Measurements from ENCODE around the gene CARNS1.
"Not testable (repeated sequence)": the region's sequence is repeated elsewhere in the genome, so short reads cannot be mapped to it uniquely, and the experiment has no call there.

CARNS1 gene

GRCh38 chr11:67448220-67448609, 32.7 kb downstream of the CARNS1 start:
- FAIRE-seq = no peak

DNA sequence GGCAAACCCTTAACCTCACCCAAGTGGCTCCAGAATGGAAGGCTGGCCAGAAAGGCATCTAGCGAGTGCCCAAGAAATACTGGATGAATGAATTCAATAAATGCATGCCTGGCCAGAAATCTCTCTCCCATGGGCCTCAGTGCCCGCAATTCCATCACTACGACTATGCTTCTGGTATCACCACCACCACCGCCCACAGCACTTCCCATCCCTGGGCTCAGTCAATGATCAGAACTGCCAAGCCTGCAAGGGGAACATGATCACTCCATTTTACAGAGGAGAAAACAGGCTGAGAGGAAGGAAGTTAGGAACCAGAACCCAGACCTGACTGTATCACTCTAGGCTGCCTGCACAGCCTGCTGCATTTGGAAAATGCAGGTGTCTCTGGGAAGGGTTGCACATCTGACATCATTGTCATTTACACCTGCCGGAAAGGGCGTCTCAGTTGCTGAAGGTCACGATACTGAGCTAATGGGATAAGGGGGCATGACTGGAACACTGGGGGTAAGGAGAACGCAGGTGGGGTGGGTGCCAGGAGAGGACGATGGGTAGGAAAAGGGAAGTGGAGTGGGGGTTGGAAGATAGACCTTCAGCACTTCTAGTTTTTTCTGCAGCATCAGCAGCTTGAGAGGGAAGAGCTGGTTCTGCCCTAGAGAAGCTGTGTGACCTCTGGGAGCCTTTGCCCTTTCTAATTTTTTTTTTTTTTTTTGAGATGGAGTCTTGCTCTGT, 33.8 kb downstream of the CARNS1 start:
- FAIRE-seq = no peak

GRCh38 chr11:67450796-67451657, 35.5 kb downstream of the CARNS1 start:
- no peak for FAIRE-seq

GRCh38 chr11:67451658-67451976, 36.1 kb downstream of the CARNS1 start:
- FAIRE-seq = no peak

- FAIRE-seq = no peak
Observed at GRCh38 chr11:67452141-67452952, 36.9 kb downstream of the CARNS1 start, which contains the start of gene GPR152. Gene GPR152 (minus strand): TSS chr11:67452729. CDS start chr11:67452724, 5 bp downstream.

DNA sequence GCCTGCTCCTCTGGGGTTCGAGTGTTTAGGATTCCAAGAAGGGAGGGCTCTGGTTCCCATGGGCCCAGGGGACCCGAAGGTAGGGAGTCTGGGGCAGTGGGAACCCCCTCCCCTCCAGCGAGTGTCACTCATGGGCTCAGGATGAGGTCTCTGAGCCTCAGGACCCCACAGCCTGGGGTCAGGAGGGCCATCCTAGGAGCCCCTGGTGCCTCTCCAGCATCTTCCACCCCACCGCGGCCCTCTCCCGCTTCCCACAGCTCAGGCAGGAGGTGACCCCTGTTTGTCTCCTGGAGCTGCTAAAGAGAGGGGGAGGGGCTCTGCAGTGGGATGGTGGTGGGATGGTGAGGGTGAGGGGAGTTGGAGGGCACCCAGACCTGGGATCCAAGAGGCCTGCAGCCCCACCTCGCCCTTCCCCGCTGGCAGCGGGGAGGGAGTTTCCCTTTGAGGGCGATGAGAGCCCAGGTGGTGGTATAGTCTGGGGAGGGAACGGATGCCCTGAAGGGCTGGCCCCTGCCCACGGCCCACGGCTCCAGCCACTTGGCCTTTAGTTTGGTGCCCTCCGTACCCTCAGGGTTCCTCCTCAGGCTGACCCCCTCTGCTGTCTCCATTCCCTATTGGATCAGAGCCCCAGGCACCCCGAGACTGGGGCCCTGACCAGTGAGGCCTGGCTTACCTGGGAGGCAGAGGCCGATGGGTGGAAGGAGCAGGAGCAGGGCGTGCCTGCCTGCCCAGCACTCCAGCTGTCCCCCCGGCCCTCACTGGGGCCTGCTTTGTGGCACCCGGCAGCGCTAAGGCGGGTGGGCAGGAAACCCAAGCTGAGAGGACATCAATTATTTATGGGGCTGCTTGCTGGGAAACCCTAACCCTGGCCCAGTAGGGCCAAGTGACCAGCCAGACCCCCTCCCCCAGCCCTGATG, 38.6 kb downstream of the CARNS1 start:
- no peak for FAIRE-seq

- FAIRE-seq = no peak
Observed at GRCh38 chr11:67455054-67455453, 39.6 kb downstream of the CARNS1 start, which contains the start of gene CABP4. Gene CABP4 (plus strand): TSS chr11:67455354. CDS start chr11:67455424, 70 bp downstream.

DNA sequence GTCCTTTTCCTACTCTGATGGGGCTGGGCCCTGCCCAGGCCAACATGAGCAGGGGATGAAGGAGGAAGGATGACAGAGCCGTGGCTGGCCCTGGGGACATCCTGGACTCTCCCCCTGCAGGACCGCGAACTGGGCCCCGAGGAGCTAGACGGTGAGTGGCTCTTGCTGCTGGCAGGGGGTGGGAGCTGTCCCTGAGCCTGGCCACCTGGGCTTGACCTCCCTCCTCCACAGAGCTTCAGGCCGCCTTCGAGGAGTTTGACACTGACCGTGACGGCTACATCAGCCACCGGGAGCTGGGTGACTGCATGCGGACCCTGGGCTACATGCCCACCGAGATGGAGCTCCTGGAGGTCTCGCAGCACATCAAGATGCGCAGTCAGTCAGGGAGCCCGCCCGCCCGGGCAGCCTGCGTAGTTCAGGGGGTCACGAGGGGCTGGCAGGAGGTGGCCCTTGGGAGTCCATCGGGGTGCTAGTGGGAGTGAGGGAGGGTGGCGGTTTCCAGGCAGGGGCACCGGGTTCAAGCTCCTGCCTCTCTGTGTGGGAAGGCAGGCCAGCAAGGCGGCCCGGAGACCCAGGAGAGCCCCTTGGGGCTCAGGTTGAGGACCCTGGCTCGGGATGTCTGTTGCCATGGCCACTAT, 40.7 kb downstream of the CARNS1 start:
- FAIRE-seq = no peak

GRCh38 chr11:67457453-67457852, 42.0 kb downstream of the CARNS1 start:
- no peak for FAIRE-seq

DNA sequence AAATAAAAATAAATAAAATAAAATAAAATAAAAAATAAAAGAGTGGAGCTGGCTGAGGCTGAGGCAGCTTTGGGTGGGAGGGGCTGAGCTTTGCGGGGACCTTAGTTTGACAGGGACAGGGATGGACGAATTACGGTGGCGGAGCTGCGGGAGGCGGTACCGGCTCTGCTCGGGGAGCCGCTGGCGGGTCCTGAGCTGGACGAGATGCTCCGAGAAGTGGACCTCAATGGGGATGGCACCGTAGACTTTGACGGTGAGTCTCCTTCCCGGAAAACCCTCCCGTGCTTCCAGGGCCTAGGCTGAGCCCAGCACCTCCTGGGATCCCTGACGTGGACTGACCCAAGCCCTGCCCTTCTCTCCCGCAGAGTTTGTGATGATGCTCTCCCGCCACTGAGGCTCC, 42.8 kb downstream of the CARNS1 start:
- FAIRE-seq = no peak

DNA sequence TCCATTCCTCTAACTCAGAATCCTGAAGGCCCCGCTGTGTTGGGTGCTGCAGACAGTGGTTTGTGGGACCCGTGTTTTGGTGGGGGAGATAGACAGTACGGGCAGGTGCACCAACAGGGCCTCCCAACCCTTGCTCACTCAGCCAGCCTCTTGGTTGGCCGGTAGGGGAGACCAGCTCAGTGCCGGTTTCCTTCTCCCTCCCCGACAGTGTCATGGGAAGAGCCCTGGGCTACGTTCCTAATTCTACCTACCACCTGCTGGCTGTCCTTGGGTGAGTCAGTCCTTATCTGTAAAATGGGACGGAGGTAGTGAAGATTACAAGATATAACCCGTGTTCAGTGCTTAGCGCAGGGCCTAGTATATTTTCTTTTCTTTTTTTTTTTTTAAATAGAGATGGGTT, 47.7 kb downstream of the CARNS1 start:
- FAIRE-seq = no peak

DNA sequence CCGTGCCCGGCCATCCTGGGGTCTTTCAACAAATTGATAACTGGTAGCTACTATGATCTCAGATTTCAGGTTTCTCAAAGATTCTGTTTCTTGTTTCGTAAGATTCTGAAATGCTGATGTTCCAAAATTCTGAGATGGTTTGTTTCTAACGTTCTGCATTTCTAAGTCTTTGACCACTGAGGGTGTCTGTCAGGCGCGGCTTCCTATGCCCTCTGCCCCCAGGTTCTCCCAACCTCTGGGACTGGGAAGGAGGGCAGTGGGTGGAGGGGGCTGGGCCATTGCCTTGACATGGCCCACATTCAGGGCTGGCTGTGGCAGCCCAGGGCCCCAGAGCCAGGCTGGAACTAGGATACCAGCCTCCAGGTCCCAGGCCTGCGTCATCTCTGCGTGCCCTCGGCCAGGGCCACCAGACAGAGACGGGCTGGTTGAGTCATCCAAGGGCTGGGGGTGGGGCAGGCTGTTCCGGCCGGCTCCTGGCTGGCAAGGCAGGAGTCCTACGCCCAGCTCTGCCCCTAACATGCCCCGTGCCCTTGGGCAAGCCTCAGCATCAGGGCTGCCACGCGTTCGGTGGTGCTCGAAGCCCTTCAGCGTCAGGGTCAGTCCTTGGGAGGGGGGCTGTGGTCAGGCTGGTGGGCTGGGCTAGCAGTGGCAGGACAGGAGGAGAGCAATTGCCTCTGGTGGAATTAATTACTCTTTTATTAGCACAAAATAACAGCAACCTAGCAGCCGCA, 48.4 kb downstream of the CARNS1 start:
- no peak for FAIRE-seq

GRCh38 chr11:67464411-67465188, 49.1 kb downstream of the CARNS1 start:
- FAIRE-seq = no peak

- no peak for FAIRE-seq
Observed at GRCh38 chr11:67465189-67465510, 49.7 kb downstream of the CARNS1 start.

- not testable (repeated sequence) for FAIRE-seq
Observed at GRCh38 chr11:67465530-67465929, 50.1 kb downstream of the CARNS1 start.

- no peak for FAIRE-seq
Observed at GRCh38 chr11:67466367-67466766, 50.9 kb downstream of the CARNS1 start.

GRCh38 chr11:67466962-67467771, 51.7 kb downstream of the CARNS1 start:
- no peak for FAIRE-seq

DNA sequence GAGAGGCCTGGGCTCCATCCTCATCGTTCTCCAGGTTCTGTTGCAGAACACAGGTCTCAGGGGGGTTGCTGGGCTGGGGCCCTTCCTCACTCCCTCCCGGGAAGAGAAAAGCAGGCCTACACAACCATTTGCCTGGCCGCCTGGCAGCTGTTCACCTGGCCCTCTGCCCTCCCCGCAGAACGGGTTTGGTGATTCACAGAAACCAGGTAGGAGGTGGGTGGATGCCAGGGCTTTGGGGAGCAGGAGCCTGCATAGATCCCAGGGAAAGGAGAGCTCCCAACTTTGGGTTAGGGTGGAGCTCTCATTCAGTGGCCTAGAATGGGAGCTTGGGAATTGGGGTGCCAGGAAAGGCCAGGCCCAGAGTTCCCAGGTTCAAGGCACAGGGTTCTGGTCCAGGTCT, 52.6 kb downstream of the CARNS1 start:
- FAIRE-seq = no peak

DNA sequence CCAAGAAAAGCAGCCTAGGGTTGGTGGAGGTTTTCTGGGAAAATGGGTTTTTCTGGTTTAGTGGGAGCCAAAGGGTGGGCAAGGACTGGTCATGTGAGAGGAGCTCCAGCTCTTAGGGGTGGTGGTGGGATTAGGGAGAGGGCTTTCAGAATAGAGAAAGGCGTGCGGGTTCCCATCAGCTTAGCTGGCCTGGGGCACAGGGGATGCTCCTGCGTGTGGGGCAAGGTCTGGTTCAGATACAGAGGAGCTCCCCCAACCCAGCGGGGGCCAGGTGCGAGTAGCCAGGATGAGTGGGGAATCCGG, 52.9 kb downstream of the CARNS1 start:
- no peak for FAIRE-seq
